WI38 (cell line): ENCODE data around the gene RPS5.

Source experiments
- H3K4me3 ChIP-seq: 2 replicates; pipeline ENCODE4 v1.5.1; 2011; ENCODE audit warnings: low read depth, mild to moderate bottlenecking, control low read depth, low read length
- TF ChIP-seq, protein P1 (sequence below): IDR thresholded peaks from 2 replicates; pipeline ENCODE4 v1.5.1; 2012; ENCODE audit warnings: low read depth, mild to moderate bottlenecking, control low read depth, low read length

The RPS5 gene

DNA sequence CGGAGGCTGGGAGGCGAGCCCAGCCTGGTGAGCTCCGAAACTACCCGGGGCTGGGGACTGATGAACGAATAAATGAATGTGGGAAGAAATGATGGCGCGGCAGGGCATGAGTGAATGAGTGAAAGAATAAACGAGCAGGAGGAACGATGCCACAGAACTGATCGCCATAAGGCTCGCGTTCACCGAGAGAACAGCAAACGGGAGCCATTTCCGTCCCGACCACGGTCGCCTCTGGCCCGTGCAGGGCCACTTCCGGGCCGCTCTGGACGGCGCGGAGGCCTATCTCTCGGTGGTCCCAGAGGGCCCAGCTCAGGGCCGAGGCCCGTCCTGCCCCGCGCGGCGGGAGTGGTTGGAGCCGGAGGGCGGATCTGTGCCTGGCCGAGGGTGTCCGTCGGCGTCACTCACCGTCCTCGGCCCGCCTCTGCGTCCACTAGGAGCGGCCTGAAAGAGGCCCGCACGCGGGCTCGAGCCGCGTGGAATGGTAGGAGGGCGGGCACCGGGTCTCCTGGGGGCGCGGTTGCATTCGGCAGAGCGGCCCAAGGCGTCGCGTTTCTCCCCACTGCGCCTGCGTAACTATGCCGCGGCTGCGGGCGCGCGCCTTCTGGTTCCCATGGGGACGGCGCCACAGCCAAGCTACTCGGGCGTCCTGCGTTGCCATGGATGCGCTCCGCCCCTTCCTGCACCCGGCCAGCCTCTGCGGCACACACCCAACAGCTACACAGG is 24.6 kb upstream of the RPS5 start, which contains the start of gene ZNF497:
TSS of gene ZNF497 (minus strand) at position 480 of the 723 bp plus-strand sequence. CDS start 5,116 bp downstream, outside the sequence.
- H3K4me3 ChIP-seq, result peak within 1 kb of the TSS; percentile 67
- TF ChIP-seq, protein P1, sequence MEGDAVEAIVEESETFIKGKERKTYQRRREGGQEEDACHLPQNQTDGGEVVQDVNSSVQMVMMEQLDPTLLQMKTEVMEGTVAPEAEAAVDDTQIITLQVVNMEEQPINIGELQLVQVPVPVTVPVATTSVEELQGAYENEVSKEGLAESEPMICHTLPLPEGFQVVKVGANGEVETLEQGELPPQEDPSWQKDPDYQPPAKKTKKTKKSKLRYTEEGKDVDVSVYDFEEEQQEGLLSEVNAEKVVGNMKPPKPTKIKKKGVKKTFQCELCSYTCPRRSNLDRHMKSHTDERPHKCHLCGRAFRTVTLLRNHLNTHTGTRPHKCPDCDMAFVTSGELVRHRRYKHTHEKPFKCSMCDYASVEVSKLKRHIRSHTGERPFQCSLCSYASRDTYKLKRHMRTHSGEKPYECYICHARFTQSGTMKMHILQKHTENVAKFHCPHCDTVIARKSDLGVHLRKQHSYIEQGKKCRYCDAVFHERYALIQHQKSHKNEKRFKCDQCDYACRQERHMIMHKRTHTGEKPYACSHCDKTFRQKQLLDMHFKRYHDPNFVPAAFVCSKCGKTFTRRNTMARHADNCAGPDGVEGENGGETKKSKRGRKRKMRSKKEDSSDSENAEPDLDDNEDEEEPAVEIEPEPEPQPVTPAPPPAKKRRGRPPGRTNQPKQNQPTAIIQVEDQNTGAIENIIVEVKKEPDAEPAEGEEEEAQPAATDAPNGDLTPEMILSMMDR, result no peak

DNA sequence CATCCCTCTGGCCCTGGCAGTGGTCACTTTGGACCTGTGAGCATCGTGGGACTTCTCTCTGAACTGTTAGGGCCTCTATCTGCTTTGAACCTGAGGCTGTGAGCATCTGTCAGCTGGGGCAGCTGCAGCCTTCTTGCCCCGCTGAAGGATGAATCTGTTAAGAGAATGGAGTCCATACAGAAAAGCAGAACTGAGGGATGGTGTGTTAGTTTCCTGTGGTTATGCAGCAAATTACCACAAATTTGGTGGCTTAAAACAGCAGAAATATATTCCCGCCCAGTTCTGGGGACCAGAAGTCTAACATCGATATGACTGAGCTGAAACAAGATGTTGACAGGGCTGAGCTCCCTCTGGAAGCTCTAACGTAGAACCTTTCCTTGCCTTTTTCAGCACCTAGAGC is 22.9 kb upstream of the RPS5 start:
- H3K4me3 ChIP-seq, result no peak overlapping the region
- TF ChIP-seq, protein P1, result no peak

DNA sequence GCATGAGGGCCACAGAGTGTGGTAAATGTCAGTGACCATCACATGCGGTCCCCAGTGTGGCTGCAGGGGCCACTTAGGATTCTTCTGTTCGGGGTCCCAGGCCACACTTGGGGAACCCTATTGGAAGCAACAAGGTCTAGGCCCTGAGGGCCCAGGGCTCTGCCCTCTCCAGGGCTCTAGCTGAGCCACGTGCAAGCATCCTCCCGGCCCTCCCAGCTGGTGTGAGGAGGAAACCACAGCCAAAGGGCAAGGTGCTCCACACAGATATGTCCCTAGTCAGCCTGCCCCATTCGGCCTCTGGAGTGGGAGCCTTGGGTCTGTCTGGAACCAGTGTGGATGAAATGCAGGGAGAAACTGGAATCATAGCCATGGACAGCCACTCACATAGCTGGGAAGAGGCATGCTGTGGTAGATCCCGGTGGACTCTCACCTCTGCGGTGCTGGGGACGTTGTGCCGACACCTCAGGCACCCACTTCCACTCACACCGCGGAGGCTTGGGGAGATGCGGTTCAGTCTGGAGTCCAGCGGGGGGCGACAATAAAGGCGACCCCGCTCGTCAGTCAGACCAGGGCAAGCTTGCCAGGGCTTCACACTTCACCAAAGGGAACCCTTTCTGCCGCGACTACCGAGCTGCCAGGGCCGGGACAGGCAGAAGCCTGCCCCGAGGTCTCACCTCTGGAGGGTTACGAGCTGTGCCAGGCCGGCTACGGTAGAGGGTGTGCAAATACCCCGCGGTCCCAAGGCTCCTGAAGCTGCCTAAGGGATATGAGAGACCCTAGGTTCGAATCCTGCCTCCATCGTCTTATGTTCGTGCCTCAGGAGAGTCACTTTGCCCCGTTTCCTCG is 20.3 kb upstream of the RPS5 start:
- no peak overlapping the region for H3K4me3 ChIP-seq

DNA sequence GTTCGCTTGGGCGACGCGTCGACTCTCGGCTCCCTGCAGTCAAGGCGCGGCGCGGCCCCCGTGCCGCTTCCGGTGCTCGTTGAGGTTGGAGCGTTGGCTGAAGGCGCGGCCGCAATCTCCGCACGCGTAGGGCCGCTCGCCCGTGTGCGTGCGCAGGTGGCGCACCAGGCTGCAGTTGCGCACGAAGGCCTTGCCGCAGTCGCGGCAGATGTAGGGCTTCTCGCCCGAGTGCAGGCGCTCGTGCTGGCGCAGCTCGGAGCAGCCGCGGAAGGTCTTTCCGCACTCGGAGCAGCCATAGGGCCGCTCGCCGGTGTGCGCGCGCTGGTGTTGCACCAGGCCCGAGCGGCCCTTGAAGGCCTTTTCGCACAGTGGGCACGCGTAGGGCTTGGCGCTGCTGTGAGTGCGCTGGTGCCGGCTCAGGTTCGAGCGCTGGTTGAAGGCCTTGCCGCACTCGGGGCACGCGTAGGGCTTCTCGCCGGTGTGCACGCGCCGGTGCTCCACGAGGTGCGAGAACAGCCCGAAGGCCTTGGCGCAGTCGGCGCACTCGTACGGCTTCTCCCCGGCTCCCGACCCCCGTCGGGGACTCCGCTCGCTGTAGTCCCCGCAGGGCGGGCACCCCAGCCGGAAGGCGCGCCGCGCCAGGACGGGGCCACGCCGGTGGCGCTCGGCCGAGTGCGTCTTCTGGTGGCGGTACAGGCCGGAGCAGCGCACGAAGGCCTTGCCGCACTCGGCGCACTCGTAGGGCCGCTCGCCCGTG is 19.2 kb upstream of the RPS5 start:
- TF ChIP-seq, protein P1, result no peak
- no peak overlapping the region for H3K4me3 ChIP-seq

More for the DNA sequence above, 20.3 kb upstream of the RPS5 start:
- TF ChIP-seq, protein P1, result no peak

DNA sequence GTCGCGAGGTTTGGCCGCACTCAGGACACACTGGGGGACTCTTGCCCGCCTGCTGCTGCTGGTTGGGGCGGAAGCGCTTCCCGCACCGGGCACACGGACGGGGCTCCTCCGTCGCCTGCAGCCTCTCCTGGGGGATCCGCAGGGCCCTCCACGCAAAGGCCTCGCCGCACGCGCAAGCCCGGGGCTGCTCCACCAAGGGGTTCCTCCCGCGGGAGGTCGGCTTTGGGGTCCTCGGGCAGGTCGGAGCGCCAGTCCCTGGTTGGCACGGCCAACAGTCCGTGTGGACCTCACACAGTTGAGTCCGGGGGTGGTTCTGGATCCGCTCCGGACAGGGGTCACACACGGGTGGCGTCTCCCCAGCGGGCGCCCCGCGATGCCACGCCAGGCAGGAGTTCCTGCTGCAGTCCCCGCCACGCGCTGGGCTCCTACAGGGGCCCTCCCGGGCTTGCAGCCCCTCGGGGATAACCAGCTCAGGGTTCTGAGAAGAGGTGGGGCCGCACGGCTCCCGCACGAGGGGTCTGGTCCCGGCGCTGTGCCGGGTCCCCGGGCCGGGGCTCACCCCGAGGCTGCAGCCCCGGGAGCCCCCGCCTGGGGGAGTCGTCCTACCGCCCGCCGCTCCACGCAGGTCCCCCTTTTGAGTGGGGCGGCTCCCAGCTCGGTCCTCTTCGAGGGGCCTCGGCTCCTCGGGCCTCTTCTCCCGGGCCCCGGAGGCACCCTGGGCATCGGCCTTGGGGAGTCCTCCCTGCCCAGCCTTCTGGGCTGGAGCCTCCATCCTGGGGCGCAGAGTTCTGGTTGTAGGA is 18.3 kb upstream of the RPS5 start:
- TF ChIP-seq, protein P1, result no peak
- no peak overlapping the region for H3K4me3 ChIP-seq

DNA sequence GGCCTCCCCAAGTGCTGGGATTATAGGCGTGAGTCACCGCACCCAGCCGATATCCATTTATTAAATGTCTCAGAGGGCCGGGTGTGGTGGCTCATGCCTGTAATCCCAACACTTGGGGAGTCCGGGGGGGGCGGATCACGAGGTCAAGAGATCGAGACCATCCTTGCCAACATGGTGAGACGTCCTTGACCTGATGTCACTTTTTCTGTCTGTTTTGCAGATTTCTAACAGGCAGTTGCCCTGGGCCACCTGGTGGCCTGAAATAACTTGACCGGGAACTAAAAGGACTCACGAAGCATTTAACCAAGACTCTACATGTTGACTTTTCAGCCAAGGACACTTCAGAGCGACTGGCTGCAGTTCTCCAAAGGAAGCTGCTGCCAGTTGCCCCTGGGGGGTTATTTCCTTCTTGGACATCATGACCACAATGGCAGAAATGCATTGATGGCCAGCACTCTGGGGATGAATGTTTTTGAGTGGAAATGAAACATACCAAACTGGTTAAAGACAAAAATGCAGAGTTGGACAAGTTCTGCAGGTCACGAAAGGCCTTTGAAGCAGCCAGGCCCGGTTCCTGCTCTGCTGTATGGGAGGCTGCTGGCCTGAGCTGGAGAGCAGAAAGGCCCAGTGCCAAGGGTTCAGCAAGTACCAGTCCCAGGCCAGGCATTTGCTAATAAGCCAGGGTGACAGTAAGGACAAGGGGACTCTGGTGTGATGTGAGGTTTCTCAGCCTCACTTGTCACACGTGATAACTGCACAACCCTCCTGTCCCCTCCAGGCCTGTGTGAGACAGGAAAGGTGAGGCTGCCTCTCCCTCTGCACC is 14.5 kb upstream of the RPS5 start:
- TF ChIP-seq, protein P1, result no peak
- no peak overlapping the region for H3K4me3 ChIP-seq
